SK-N-SH (cell line): ENCODE results near the gene OR2M5. TPM values are rescaled to one million over a fixed set of nuclear protein-coding genes. Genes with fewer than 3 reads are reported as not detected.

Source experiments
- CTCF ChIA-PET: fragments of 300-600, 350-600 bp; formaldehyde crosslinking; extraction: SDS; loops from one replicate; lab custom pipeline; 2021; lab: Yijun Ruan, JAX
- POLR2A ChIA-PET: fragments of 350-600 bp; sonication (Branson Sonifier 250); formaldehyde crosslinking; extraction: SDS; loops from one replicate; lab custom pipeline; 2020; ENCODE audit warnings: antibody characterized with exemption, inconsistent platforms; lab: Yijun Ruan, JAX
- DNase-seq: peaks from one replicate; pipeline ENCODE4 v3.0.0; 2012
- H2AFZ ChIP-seq: fragments of 200-600 bp; sonication (generic); 2 replicates; pipeline ENCODE4 v1.8.1; 2016; ENCODE audit warnings: antibody characterized with exemption, mild to moderate bottlenecking, low read depth
- H3F3A ChIP-seq: fragments of 200-600 bp; sonication (generic); replicated peaks from 2 replicates; pipeline ENCODE3; 2016; ENCODE audit warnings: antibody characterized with exemption, mild to moderate bottlenecking; ENCODE audit not compliant: insufficient read depth
- H3K27ac ChIP-seq, 2 experiments: fragments of 200-500 bp in 1 of 2; fragments of 200-600 bp in 1 of 2; sonication (Bioruptor generic) in 1 of 2; sonication (generic), shearing (Covaris generic) in 1 of 2; 2 replicates each; pipeline versions ENCODE4 v1.5.1 to v1.6.1; 2014 to 2016; ENCODE audit warnings: low read depth in 2 of 2, inconsistent platforms in 1 of 2, low read length in 1 of 2, mild to moderate bottlenecking in 1 of 2, mixed read lengths in 1 of 2
- H3K27me3 ChIP-seq: fragments of 200-600 bp; sonication (generic), shearing (Covaris generic); 2 replicates; pipeline ENCODE4 v1.6.1; 2016; ENCODE audit warnings: mixed run types; ENCODE audit not compliant: insufficient read depth
- H3K36me3 ChIP-seq, 2 experiments: fragments of 200-500 bp in 1 of 2; fragments of 200-600 bp in 1 of 2; sonication (Bioruptor generic) in 1 of 2; sonication (generic) in 1 of 2; replicated peaks in 1 of 2; 2 replicates each; pipeline versions ENCODE3 to v1.5.1; 2014 to 2016; ENCODE audit warnings: low read length in 1 of 2, mild to moderate bottlenecking in 1 of 2; ENCODE audit not compliant: insufficient read depth in 2 of 2, control insufficient read depth in 1 of 2
- H3K4me1 ChIP-seq, 2 experiments: fragments of 200-500 bp in 1 of 2; fragments of 200-600 bp in 1 of 2; sonication (Bioruptor generic) in 1 of 2; sonication (generic), shearing (Covaris generic) in 1 of 2; 2 replicates each; pipeline versions ENCODE4 v1.5.1 to v1.6.1; 2014 to 2016; ENCODE audit warnings: low read depth in 1 of 2, low read length in 1 of 2, mixed run types in 1 of 2; ENCODE audit not compliant: insufficient read depth in 2 of 2, control insufficient read depth in 1 of 2
- H3K4me2 ChIP-seq: fragments of 200-600 bp; sonication (generic), shearing (Covaris generic); 2 replicates; pipeline ENCODE4 v1.6.1; 2017; ENCODE audit warnings: mixed run types
- H3K4me3 ChIP-seq, 2 experiments: fragments of 200-500 bp in 1 of 2; fragments of 200-600 bp in 1 of 2; sonication (Bioruptor generic) in 1 of 2; sonication (generic), shearing (Covaris generic) in 1 of 2; 2 replicates each; pipeline versions ENCODE4 v1.5.1 to v1.8.1; 2014 to 2016; ENCODE audit warnings: low read depth in 2 of 2, inconsistent platforms in 1 of 2, low read length in 1 of 2, mild to moderate bottlenecking in 1 of 2, mixed read lengths in 1 of 2, moderate library complexity in 1 of 2
- H3K79me2 ChIP-seq: fragments of 200-600 bp; sonication (generic); 2 replicates; pipeline ENCODE4 v1.8.1; 2017; ENCODE audit warnings: mild to moderate bottlenecking; ENCODE audit not compliant: insufficient read depth
- H3K9ac ChIP-seq: fragments of 200-600 bp; sonication (generic); 2 replicates; pipeline ENCODE4 v1.6.1; 2017; ENCODE audit warnings: mixed run types
- H3K9me2 ChIP-seq: fragments of 200-600 bp; sonication (generic); 2 replicates; pipeline ENCODE4 v1.6.1; 2017; ENCODE audit warnings: mixed run types
- H3K9me3 ChIP-seq: fragments of 200-600 bp; sonication (generic); 2 replicates; pipeline ENCODE4 v1.6.1; 2017; ENCODE audit warnings: mixed run types, mild to moderate bottlenecking, moderate library complexity
- H4K20me1 ChIP-seq: fragments of 200-600 bp; sonication (generic); 2 replicates; pipeline ENCODE4 v1.6.1; 2017; ENCODE audit warnings: mild to moderate bottlenecking, mixed run types; ENCODE audit not compliant: insufficient read depth
- CHD2 ChIP-seq: fragments of 150-350 bp; IDR thresholded peaks from 2 replicates; pipeline ENCODE4 v1.6.1; 2018; ENCODE audit warnings: low read length; ENCODE audit not compliant: partially characterized antibody
- FOXJ3 ChIP-seq: sonication (generic); formaldehyde crosslinking; IDR thresholded peaks from 2 replicates; pipeline ENCODE4 v1.5.1; 2020; ENCODE audit warnings: mild to moderate bottlenecking, missing genetic modification reagents
- GABPA ChIP-seq: IDR thresholded peaks from 2 replicates; pipeline ENCODE4 v1.4.0; 2012; ENCODE audit warnings: low read depth, mild to moderate bottlenecking
- GATA2 ChIP-seq: sonication (generic); formaldehyde crosslinking; IDR thresholded peaks from 2 replicates; pipeline ENCODE4 v1.5.0; 2020; ENCODE audit warnings: mild to moderate bottlenecking, missing genetic modification reagents
- MEF2A ChIP-seq: IDR thresholded peaks from 2 replicates; pipeline ENCODE4 v1.4.0; 2012; ENCODE audit warnings: low read depth, borderline replicate concordance
- NRF1 ChIP-seq: IDR thresholded peaks from 2 replicates; pipeline ENCODE4 v1.6.1; 2012; ENCODE audit warnings: low read depth, mild to moderate bottlenecking, low read length
- RAD21 ChIP-seq: IDR thresholded peaks from 2 replicates; pipeline ENCODE4 v1.6.1; 2012; ENCODE audit warnings: mild to moderate bottlenecking, low read length
- REST ChIP-seq: IDR thresholded peaks from 2 replicates; pipeline ENCODE4 v1.6.1; 2012; ENCODE audit warnings: mild to moderate bottlenecking, low read depth, low read length, moderate library complexity
- USF2 ChIP-seq: fragments of 150-350 bp; IDR thresholded peaks from 2 replicates; pipeline ENCODE4 v1.6.1; 2017; ENCODE audit warnings: antibody characterized with exemption, low read length, low read depth, borderline replicate concordance
- YY1 ChIP-seq: IDR thresholded peaks from 2 replicates; pipeline ENCODE4 v1.4.0; 2012; ENCODE audit warnings: low read depth, mild to moderate bottlenecking
- ZBTB33 ChIP-seq: IDR thresholded peaks from 2 replicates; pipeline ENCODE4 v1.4.0; 2012; ENCODE audit warnings: low read depth, borderline replicate concordance
- WGBS: methylation state at CpG from one replicate; pipeline ENCODE4 v1.1.6; 2017; ENCODE audit warnings: low lambda C conversion rate; 5-methylcytosine and 5-hydroxymethylcytosine counted together
- polyA plus RNA-seq, 3 experiments: library from polyadenylated mRNA; depleted of rRNA; stranded (reverse); fragments of >200 nt; gene quantifications; 2 replicates each; pipeline ENCODE4 v1.2.3, GENCODE V29; 2012

The OR2M5 gene
- polyA plus RNA-seq (2012; rRNA removed): not detected in 2 replicates
- polyA plus RNA-seq (2012; cell fraction: cytosol; rRNA removed): not detected in 2 replicates
- polyA plus RNA-seq (2012; cell fraction: nucleus; rRNA removed): not detected in 2 replicates

- Histone ChIP-seq H3K36me3 (no peaks in the 10 kb centered on the region), H3K4me3 (no peak within 1 kb of the TSS), H4K20me1 (no peaks in the 10 kb centered on the region), H3K9me2 (no peaks in the 10 kb centered on the region), H3K79me2 (no peaks in the 10 kb centered on the region), H3K27me3 (no peaks in the 10 kb centered on the region), H3K27ac (no peak within 1 kb of the TSS), H3K9ac (no peak within 1 kb of the TSS), H3F3A (no peaks in the 10 kb centered on the region), H3K9me3 (no peaks in the 10 kb centered on the region; the same call in 1 of the 2 replicates), H3K4me1 (no peaks in the 10 kb centered on the region), H3K4me2 (no peak within 1 kb of the TSS), H2AFZ (no peak within 1 kb of the TSS)
- CTCF ChIA-PET: no interaction called here
- TF ChIP-seq YY1 (no peak), RAD21 (no peak), MEF2A (no peak), GABPA (no peak), REST (no peak), CHD2 (no peak), NRF1 (no peak), GATA2 (CRISPR knock-in tag) (no peak), ZBTB33 (no peak), USF2 (no peak), FOXJ3 (CRISPR knock-in tag) (no peak)
- POLR2A ChIA-PET: no interaction called here
- 12% methylated on average over 3 of the region's 3 CpGs for whole genome bisulfite sequencing
- DNase-seq: no peak
These were observed at the start of gene OR2M5 for GRCh38 chr1:248144513-248145198. OR2M5 (plus strand) TSS chr1:248145148; CDS start chr1:248145148, 0 bp downstream.
